GM18508 (cell line): ENCODE measurements around the gene SUMO4.

Experiments
- ATAC-seq: cut with Tn5 transposase; IDR thresholded peaks from one replicate; pipeline ENCODE4 v1.9.1; 2021; ENCODE audit warnings: moderate number of reproducible peaks; ENCODE audit not compliant: insufficient read depth, unreplicated experiment

The SUMO4 gene

DNA sequence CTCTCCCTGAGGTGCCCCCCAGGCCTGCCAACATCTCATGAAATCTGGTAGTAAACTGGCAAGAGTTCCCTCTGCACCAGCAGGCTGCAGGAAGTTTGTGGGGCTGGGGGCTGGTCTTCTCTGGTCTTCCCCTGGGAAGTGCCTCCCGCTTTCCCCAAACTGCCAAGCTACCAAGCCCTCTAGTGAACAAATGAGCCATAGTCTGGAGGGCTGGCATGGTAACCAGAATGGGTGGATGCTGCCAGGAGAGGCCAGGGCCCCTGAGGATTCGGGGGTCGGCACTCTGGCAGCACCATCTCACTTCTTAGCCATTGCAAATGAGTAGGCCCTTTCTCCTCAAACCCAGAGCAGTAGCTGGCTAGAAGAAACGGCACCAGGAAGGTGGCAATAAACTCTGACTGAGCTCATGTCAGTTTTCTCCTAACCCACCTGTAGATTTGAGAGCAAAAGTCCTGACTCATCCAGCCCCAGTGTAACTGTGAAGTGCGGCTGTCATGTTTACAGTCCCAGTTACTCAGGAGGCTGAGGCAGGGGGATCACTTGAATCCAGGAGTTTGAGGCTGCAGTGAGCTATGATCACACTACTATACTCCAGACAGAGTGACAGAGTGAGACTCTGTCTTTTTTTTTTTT lies 48.9 kb downstream of the SUMO4 start:
- ATAC-seq: no peak

DNA sequence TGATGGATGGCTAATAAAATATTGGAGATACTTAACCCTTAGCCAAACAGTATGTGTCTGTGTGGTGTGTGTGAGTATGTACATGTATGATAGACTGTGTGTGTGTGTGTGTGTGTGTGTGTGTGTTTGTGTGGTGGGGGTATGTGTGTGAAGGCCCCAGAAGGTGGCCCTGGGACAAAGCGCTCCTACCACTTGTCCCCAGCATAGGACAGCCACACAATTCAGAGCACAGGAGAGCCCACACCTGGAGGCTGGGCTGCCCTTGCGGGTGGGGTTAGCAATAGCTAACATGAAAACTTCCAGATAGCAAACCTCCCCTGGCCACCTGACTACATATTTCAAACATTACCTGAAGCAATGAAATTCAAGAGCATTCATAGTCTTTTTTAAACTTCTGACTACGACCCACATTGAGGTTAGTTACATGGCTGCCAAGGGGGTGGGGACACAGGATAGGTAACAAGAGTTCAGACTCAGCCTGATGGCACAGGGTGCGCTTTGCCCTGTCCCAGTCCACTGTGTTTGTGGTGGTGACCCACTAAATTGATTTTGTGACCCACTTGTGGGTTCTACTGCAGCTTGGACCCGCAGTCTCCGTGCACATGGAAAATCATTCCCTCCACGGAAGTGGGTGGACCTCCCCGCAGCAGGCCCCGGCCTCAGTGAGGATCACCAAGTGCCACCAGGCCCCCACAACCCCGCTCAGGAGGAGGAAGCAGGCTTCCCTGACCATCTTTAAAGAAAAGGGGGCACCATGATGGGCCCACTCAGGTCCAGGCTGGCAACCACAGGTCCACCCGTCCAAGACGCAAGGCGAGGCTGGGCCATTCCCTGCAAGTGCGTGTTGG lies 50.0 kb downstream of the SUMO4 start:
- no peak for ATAC-seq
